GM23338 (cell line): Measurements from ENCODE around the gene C1R. TPM values are rescaled to one million over a fixed set of nuclear protein-coding genes. Genes with fewer than 3 reads are reported as not detected.

Source experiments
- ATAC-seq: fragments of 200-7000 bp; cut with Tn5 transposase; 3 replicates; pipeline ENCODE4 v1.9.1; 2020
- DNase-seq: peaks from one replicate; pipeline ENCODE4 v3.0.0-alpha.2; 2015; ENCODE audit warnings: low spot score
- H2AFZ ChIP-seq: fragments of 200-600 bp; sonication (generic); 2 replicates; pipeline ENCODE4 v1.8.0; 2016; ENCODE audit warnings: antibody characterized with exemption, mild to moderate bottlenecking, moderate library complexity
- H3F3A ChIP-seq: fragments of 200-600 bp; sonication (generic); replicated peaks from 2 replicates; pipeline ENCODE4 v1.8.0; 2017; ENCODE audit warnings: antibody characterized with exemption, mixed run types, low read depth
- H3K27ac ChIP-seq: fragments of 200-600 bp; sonication (generic); 2 replicates; pipeline ENCODE4 v1.6.1; 2016; ENCODE audit warnings: low read depth
- H3K27me3 ChIP-seq: fragments of 200-600 bp; sonication (generic); 2 replicates; pipeline ENCODE4 v1.8.0; 2016; ENCODE audit warnings: mild to moderate bottlenecking, mixed run types, moderate library complexity; ENCODE audit not compliant: insufficient read depth
- H3K36me3 ChIP-seq: fragments of 200-600 bp; sonication (generic); 2 replicates; pipeline ENCODE4 v1.8.0; 2016; ENCODE audit warnings: mild to moderate bottlenecking; ENCODE audit not compliant: insufficient read depth
- H3K4me1 ChIP-seq: fragments of 200-600 bp; sonication (generic); 2 replicates; pipeline ENCODE4 v1.8.0; 2016; ENCODE audit warnings: mild to moderate bottlenecking, moderate library complexity; ENCODE audit not compliant: insufficient read depth
- H3K4me2 ChIP-seq: fragments of 200-600 bp; sonication (generic); 2 replicates; pipeline ENCODE4 v1.7.1; 2017; ENCODE audit warnings: mixed run types
- H3K4me3 ChIP-seq: fragments of 200-600 bp; sonication (generic); 2 replicates; pipeline ENCODE4 v1.6.1; 2016; ENCODE audit warnings: mixed run types
- H3K79me2 ChIP-seq: fragments of 200-600 bp; sonication (generic); replicated peaks from 2 replicates; pipeline ENCODE4 v1.8.0; 2017; ENCODE audit warnings: mild to moderate bottlenecking; ENCODE audit not compliant: insufficient read depth
- H3K9me2 ChIP-seq: fragments of 200-600 bp; sonication (generic); 2 replicates; pipeline ENCODE4 v1.8.0; 2017; ENCODE audit not compliant: insufficient read depth
- H4K20me1 ChIP-seq: fragments of 200-600 bp; sonication (generic); replicated peaks from 2 replicates; pipeline ENCODE4 v1.8.0; 2017; ENCODE audit warnings: mild to moderate bottlenecking; ENCODE audit not compliant: insufficient read depth
- H3K27ac Mint-ChIP-seq: 2 replicates; pipeline ENCODE4 v1.8.0; 2020; ENCODE audit warnings: inconsistent platforms, mild to moderate bottlenecking, moderate library complexity, mixed read lengths
- H3K27me3 Mint-ChIP-seq: 3 replicates; pipeline ENCODE4 v1.8.0; 2022; ENCODE audit warnings: low read depth, mild to moderate bottlenecking, moderate library complexity, mixed read lengths, inconsistent platforms; ENCODE audit not compliant: insufficient read depth, poor library complexity
- H3K36me3 Mint-ChIP-seq: 3 replicates; pipeline ENCODE4 v1.8.0; 2021; ENCODE audit warnings: low read depth, mild to moderate bottlenecking, inconsistent platforms, moderate library complexity, mixed read lengths
- H3K4me1 Mint-ChIP-seq: 3 replicates; pipeline ENCODE4 v1.8.0; 2020; ENCODE audit warnings: mild to moderate bottlenecking, inconsistent platforms, mixed read lengths
- H3K4me3 Mint-ChIP-seq: 3 replicates; pipeline ENCODE4 v1.8.0; 2021; ENCODE audit warnings: moderate library complexity, mild to moderate bottlenecking, inconsistent platforms, mixed read lengths
- H3K9me3 Mint-ChIP-seq: 3 replicates; pipeline ENCODE4 v1.8.0; 2020; ENCODE audit warnings: moderate library complexity, mild to moderate bottlenecking, inconsistent platforms, mixed read lengths
- CREB1 ChIP-seq: fragments of 250-450 bp; sonication (Bioruptor Pico); IDR thresholded peaks from 2 replicates; pipeline ENCODE4 v1.5.0; 2020; ENCODE audit warnings: low read depth, mild to moderate bottlenecking, moderate library complexity
- EZH2 ChIP-seq: fragments of 200-600 bp; sonication (generic); IDR thresholded peaks from one replicate; pipeline ENCODE4 v1.8.0; 2017; ENCODE audit warnings: antibody characterized with exemption, mild to moderate bottlenecking, low read depth; ENCODE audit not compliant: unreplicated experiment
- JUNB ChIP-seq: IDR thresholded peaks from one replicate; pipeline ENCODE4 v1.6.1; 2016; ENCODE audit warnings: antibody characterized with exemption; ENCODE audit not compliant: unreplicated experiment
- NANOG ChIP-seq: IDR thresholded peaks from 2 replicates; pipeline ENCODE4 v1.6.1; 2016; ENCODE audit warnings: antibody characterized with exemption, borderline replicate concordance
- POLR2AphosphoS5 ChIP-seq: IDR thresholded peaks from 2 replicates; pipeline ENCODE4 v1.6.1; 2016; ENCODE audit warnings: antibody characterized with exemption, low read depth
- ZNF114 ChIP-seq: fragments of 250-450 bp; sonication (Bioruptor Pico); IDR thresholded peaks from 2 replicates; pipeline ENCODE4 v1.5.0; 2020; ENCODE audit warnings: mild to moderate bottlenecking, moderate library complexity
- ZNF331 ChIP-seq: fragments of 250-450 bp; sonication (Bioruptor Pico); IDR thresholded peaks from 2 replicates; pipeline ENCODE4 v1.5.0; 2020; ENCODE audit warnings: low read depth, mild to moderate bottlenecking, moderate library complexity
- polyA plus RNA-seq: library from polyadenylated mRNA; unstranded; fragments of >200 nt; fragmentation: Nextera tagmentation; extraction: Ambion mirVana; gene quantifications from 2 replicates; pipeline ENCODE4 v1.2.1, GENCODE V29; 2016
- total RNA-seq: library from RNA; depleted of rRNA; stranded (reverse); fragments of >200 nt; shearing (Covaris generic); gene quantifications from 2 replicates; pipeline ENCODE4 v1.2.3, GENCODE V29; 2014
- TF ChIP-seq, protein P1 (sequence below): IDR thresholded peaks from 2 replicates; pipeline ENCODE4 v1.6.1; 2016; ENCODE audit warnings: antibody characterized with exemption
- TF ChIP-seq, protein P2 (sequence below): fragments of 250-450 bp; sonication (Bioruptor Pico); IDR thresholded peaks from 2 replicates; pipeline ENCODE4 v1.5.0; 2020; ENCODE audit warnings: mild to moderate bottlenecking, moderate library complexity

C1R gene
- total and polyA plus RNA-seq, 2 experiments from 2014 or later, result 6.4 to 8.8 TPM

DNA sequence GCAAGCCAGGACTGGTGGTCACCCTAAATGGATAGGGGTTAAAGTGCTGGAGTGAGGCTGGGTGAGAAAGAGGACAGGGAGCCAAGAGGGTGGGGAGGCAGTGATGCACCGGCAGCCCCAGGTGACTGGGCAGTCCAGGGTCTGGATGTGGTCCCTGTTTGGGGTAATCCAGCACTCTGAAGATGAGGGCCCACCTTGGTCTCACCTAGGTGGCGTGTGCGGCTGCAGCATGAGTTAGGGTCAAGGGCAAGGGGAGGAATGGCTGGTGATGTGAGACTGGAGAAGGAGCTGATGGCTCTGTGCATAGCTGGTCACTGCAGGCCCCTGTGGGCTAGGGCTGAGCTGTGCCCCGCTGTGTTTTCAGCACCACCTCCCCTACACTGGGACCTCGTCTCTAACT is 18.4 kb upstream of the C1R start (continued):
- TF ChIP-seq, protein P1, sequence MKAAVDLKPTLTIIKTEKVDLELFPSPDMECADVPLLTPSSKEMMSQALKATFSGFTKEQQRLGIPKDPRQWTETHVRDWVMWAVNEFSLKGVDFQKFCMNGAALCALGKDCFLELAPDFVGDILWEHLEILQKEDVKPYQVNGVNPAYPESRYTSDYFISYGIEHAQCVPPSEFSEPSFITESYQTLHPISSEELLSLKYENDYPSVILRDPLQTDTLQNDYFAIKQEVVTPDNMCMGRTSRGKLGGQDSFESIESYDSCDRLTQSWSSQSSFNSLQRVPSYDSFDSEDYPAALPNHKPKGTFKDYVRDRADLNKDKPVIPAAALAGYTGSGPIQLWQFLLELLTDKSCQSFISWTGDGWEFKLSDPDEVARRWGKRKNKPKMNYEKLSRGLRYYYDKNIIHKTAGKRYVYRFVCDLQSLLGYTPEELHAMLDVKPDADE, result no peak
- TF ChIP-seq EZH2 (no peak), NANOG (no peak)
- TF ChIP-seq, protein P2, sequence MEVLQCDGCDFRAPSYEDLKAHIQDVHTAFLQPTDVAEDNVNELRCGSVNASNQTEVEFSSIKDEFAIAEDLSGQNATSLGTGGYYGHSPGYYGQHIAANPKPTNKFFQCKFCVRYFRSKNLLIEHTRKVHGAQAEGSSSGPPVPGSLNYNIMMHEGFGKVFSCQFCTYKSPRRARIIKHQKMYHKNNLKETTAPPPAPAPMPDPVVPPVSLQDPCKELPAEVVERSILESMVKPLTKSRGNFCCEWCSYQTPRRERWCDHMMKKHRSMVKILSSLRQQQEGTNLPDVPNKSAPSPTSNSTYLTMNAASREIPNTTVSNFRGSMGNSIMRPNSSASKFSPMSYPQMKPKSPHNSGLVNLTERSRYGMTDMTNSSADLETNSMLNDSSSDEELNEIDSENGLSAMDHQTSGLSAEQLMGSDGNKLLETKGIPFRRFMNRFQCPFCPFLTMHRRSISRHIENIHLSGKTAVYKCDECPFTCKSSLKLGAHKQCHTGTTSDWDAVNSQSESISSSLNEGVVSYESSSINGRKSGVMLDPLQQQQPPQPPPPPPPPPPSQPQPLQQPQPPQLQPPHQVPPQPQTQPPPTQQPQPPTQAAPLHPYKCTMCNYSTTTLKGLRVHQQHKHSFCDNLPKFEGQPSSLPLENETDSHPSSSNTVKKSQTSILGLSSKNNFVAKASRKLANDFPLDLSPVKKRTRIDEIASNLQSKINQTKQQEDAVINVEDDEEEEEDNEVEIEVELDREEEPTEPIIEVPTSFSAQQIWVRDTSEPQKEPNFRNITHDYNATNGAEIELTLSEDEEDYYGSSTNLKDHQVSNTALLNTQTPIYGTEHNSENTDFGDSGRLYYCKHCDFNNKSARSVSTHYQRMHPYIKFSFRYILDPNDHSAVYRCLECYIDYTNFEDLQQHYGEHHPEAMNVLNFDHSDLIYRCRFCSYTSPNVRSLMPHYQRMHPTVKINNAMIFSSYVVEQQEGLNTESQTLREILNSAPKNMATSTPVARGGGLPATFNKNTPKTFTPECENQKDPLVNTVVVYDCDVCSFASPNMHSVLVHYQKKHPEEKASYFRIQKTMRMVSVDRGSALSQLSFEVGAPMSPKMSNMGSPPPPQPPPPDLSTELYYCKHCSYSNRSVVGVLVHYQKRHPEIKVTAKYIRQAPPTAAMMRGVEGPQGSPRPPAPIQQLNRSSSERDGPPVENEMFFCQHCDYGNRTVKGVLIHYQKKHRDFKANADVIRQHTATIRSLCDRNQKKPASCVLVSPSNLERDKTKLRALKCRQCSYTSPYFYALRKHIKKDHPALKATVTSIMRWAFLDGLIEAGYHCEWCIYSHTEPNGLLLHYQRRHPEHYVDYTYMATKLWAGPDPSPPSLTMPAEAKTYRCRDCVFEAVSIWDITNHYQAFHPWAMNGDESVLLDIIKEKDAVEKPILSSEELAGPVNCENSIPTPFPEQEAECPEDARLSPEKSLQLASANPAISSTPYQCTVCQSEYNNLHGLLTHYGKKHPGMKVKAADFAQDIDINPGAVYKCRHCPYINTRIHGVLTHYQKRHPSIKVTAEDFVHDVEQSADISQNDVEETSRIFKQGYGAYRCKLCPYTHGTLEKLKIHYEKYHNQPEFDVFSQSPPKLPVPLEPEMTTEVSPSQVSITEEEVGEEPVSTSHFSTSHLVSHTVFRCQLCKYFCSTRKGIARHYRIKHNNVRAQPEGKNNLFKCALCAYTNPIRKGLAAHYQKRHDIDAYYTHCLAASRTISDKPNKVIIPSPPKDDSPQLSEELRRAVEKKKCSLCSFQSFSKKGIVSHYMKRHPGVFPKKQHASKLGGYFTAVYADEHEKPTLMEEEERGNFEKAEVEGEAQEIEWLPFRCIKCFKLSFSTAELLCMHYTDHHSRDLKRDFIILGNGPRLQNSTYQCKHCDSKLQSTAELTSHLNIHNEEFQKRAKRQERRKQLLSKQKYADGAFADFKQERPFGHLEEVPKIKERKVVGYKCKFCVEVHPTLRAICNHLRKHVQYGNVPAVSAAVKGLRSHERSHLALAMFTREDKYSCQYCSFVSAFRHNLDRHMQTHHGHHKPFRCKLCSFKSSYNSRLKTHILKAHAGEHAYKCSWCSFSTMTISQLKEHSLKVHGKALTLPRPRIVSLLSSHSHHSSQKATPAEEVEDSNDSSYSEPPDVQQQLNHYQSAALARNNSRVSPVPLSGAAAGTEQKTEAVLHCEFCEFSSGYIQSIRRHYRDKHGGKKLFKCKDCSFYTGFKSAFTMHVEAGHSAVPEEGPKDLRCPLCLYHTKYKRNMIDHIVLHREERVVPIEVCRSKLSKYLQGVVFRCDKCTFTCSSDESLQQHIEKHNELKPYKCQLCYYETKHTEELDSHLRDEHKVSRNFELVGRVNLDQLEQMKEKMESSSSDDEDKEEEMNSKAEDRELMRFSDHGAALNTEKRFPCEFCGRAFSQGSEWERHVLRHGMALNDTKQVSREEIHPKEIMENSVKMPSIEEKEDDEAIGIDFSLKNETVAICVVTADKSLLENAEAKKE (CRISPR knock-in tag), result no peak

DNA sequence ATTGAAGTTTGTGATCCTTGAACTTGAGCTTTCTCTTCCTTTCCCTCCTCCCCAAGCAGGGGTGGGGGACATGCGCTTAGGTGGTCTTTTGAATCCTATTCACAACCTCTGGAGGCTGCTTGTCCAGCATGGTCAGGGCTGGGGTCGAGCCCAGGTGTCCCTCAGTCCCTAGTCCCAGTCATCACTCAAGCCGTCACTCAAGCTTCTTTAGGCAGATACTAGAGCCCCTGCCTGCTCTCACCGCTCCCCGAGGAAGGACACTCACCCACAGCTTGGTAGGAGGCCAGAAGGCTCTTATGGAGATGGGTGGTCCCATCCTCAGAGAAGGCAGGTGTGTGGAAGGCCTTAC is 17.3 kb upstream of the C1R start:
- Histone ChIP-seq H3K4me3 (peak overlapping the region; percentile 81), H4K20me1 (no peaks in the 10 kb centered on the region; the same call in 1 of the 2 replicates), H3K79me2 (peaks cover 14% of the 10 kb centered on the region; the same call in 1 of the 2 replicates), H2AFZ (no peak overlapping the region), H3K9me2 (no peaks in the 10 kb centered on the region), H3F3A (no peaks in the 10 kb centered on the region), H3K4me1 (peaks cover 12% of the 10 kb centered on the region), H3K27me3 (no peaks in the 10 kb centered on the region), H3K36me3 (no peaks in the 10 kb centered on the region), H3K4me2 (peak overlapping the region; percentile 70), H3K27ac (no peak overlapping the region)
- ATAC-seq (no peak), DNase-seq (no peak)
- Mint-ChIP-seq H3K9me3 (peaks cover 16% of the 10 kb centered on the region), H3K4me1 (peaks cover 16% of the 10 kb centered on the region), H3K36me3 (peaks cover 23% of the 10 kb centered on the region), H3K27me3 (peaks cover 20% of the 10 kb centered on the region), H3K4me3 (peak overlapping the region; percentile 94), H3K27ac (peak overlapping the region; percentile 60; the same call in 1 of the 2 replicates)
- TF ChIP-seq ZNF114 (CRISPR knock-in tag) (no peak), EZH2 (no peak), JUNB (no peak), POLR2AphosphoS5 (no peak), CREB1 (CRISPR knock-in tag) (no peak), ZNF331 (CRISPR knock-in tag) (no peak), NANOG (no peak)
- TF ChIP-seq, protein P2 (CRISPR knock-in tag), result no peak
